Liver (tissue), 9 donors: ENCODE data around the gene ODAD3. TPM values are rescaled to one million over a fixed set of nuclear protein-coding genes. Genes with fewer than 3 reads are reported as not detected.
"Not testable (repeated sequence)": the region's sequence is repeated elsewhere in the genome, so short reads cannot be mapped to it uniquely, and the experiment has no call there.

Experiments
- DNase-seq: peaks from one replicate; pipeline ENCODE4 v3.0.0-alpha.2; 2017; ENCODE audit warnings: low spot score
- H3K27ac ChIP-seq, 2 donors: one replicate each; pipeline ENCODE4 v1.7.0; 2013; ENCODE audit warnings: inconsistent platforms in 2 of 2, low read length in 2 of 2, control low read depth in 1 of 2, low read depth in 1 of 2, mild to moderate bottlenecking in 1 of 2
- H3K27me3 ChIP-seq, 4 donors: one replicate each; pipeline versions ENCODE4 v1.6.1 to v1.7.0; 2013; ENCODE audit warnings: low read length in 3 of 4, inconsistent platforms in 1 of 4, mild to moderate bottlenecking in 1 of 4, moderate library complexity in 1 of 4; ENCODE audit not compliant: control insufficient read depth in 4 of 4, insufficient read depth in 4 of 4
- H3K36me3 ChIP-seq, 4 donors: one replicate each; pipeline versions ENCODE4 v1.6.1 to v1.7.0; 2013; ENCODE audit warnings: low read length in 3 of 4, mild to moderate bottlenecking in 3 of 4, low read depth in 1 of 4, moderate library complexity in 1 of 4; ENCODE audit not compliant: control insufficient read depth in 4 of 4, insufficient read depth in 3 of 4
- H3K4me1 ChIP-seq, 4 donors: one replicate each; pipeline versions ENCODE4 v1.6.1 to v1.7.0; 2013; ENCODE audit warnings: low read length in 3 of 4, mild to moderate bottlenecking in 3 of 4, moderate library complexity in 1 of 4; ENCODE audit not compliant: control insufficient read depth in 4 of 4, insufficient read depth in 4 of 4
- H3K4me3 ChIP-seq, 3 donors: one replicate each; pipeline versions ENCODE4 v1.6.1 to v1.7.0; 2013; ENCODE audit warnings: low read length in 3 of 3, control low read depth in 1 of 3, low read depth in 1 of 3, mild to moderate bottlenecking in 1 of 3
- H3K9ac ChIP-seq, 2 donors: one replicate each; pipeline ENCODE4 v1.7.0; 2013; ENCODE audit warnings: low read length in 2 of 2, mild to moderate bottlenecking in 2 of 2, moderate library complexity in 2 of 2, control low read depth in 1 of 2, low read depth in 1 of 2
- H3K9me3 ChIP-seq, 4 donors: one replicate each; pipeline versions ENCODE4 v1.6.1 to v1.7.0; 2013; ENCODE audit warnings: low read length in 3 of 4; ENCODE audit not compliant: control insufficient read depth in 4 of 4
- EGR1 ChIP-seq, 2 donors: IDR thresholded peaks; 2 replicates each; pipeline ENCODE4 v1.6.1; 2016 to 2018; ENCODE audit warnings: antibody characterized with exemption in 2 of 2, low read depth in 2 of 2
- FOXA1 ChIP-seq: IDR thresholded peaks from 2 replicates; pipeline ENCODE4 v1.6.1; 2016; ENCODE audit warnings: antibody characterized with exemption
- FOXA2 ChIP-seq: IDR thresholded peaks from 2 replicates; pipeline ENCODE4 v1.6.1; 2016; ENCODE audit warnings: antibody characterized with exemption
- GABPA ChIP-seq, 2 donors: IDR thresholded peaks in 1 of 2; conservative IDR thresholded peaks in 1 of 2; 2 replicates each; pipeline ENCODE4 v1.6.1; 2016; ENCODE audit warnings: antibody characterized with exemption in 2 of 2, mild to moderate bottlenecking in 1 of 2, moderate library complexity in 1 of 2
- HNF4G ChIP-seq: IDR thresholded peaks from 2 replicates; pipeline ENCODE4 v1.6.1; 2016; ENCODE audit warnings: antibody characterized with exemption
- JUND ChIP-seq, 2 donors: IDR thresholded peaks; 2 replicates each; pipeline ENCODE4 v1.6.1; 2016; ENCODE audit warnings: antibody characterized with exemption in 2 of 2
- NR2F2 ChIP-seq: IDR thresholded peaks from 2 replicates; pipeline ENCODE4 v1.6.1; 2016; ENCODE audit warnings: antibody characterized with exemption
- RAD21 ChIP-seq, 2 donors: IDR thresholded peaks; 2 replicates each; pipeline ENCODE4 v1.6.1; 2016; ENCODE audit warnings: antibody characterized with exemption in 2 of 2, mild to moderate bottlenecking in 2 of 2
- REST ChIP-seq: IDR thresholded peaks from 2 replicates; pipeline ENCODE4 v1.6.1; 2016; ENCODE audit warnings: antibody characterized with exemption, mild to moderate bottlenecking
- RXRA ChIP-seq, 2 donors: IDR thresholded peaks; 2 replicates each; pipeline ENCODE4 v1.6.1; 2017 to 2018; ENCODE audit warnings: antibody characterized with exemption in 2 of 2, mild to moderate bottlenecking in 1 of 2
- SP1 ChIP-seq: IDR thresholded peaks from 2 replicates; pipeline ENCODE4 v1.6.1; 2018; ENCODE audit warnings: antibody characterized with exemption, mild to moderate bottlenecking
- TAF1 ChIP-seq: conservative IDR thresholded peaks from 2 replicates; pipeline ENCODE4 v1.6.1; 2016; ENCODE audit warnings: antibody characterized with exemption, mild to moderate bottlenecking
- YY1 ChIP-seq: IDR thresholded peaks from 2 replicates; pipeline ENCODE4 v1.6.1; 2016; ENCODE audit warnings: antibody characterized with exemption, mild to moderate bottlenecking
- ZBTB33 ChIP-seq: IDR thresholded peaks from 2 replicates; pipeline ENCODE4 v1.6.1; 2016; ENCODE audit warnings: antibody characterized with exemption
- WGBS: extraction: QIAGEN DNeasy Blood & Tissue Kit; methylation state at CpG from one replicate; pipeline ENCODE4 v1.1.7; 2013; 5-methylcytosine and 5-hydroxymethylcytosine counted together
- polyA plus RNA-seq, 2 donors: library from polyadenylated mRNA; stranded (reverse) in 1 of 2; unstranded in 1 of 2; fragments of 200-250 nt in 1 of 2; fragments of >200 nt in 1 of 2; fragmentation: Nextera tagmentation in 1 of 2; extraction: Ambion mirVana in 1 of 2; gene quantifications; one replicate each; pipeline versions ENCODE4 v1.2.1 to v1.2.3, GENCODE V29; 2013 to 2015
- total RNA-seq, 2 donors: library from RNA; depleted of rRNA; stranded (reverse); fragments of >200 nt; gene quantifications; one replicate each; pipeline ENCODE4 v1.2.3, GENCODE V29; 2014
- TF ChIP-seq, protein P1 (sequence below): fragments of 150-350 bp; IDR thresholded peaks from 2 replicates; pipeline ENCODE4 v1.5.1; 2017; ENCODE audit warnings: improper control_type of control experiment, low read depth, low read length; ENCODE audit not compliant: missing input control
- donor health status: healthy.
- donor health status: healthy.
- donor health status: healthy.
- donor health status: healthy.
- donor health status: healthy.

The ODAD3 gene
- total and polyA plus RNA-seq, 4 donors: 0.08 to 0.46 (median 0.21) TPM; not detected in 1

DNA sequence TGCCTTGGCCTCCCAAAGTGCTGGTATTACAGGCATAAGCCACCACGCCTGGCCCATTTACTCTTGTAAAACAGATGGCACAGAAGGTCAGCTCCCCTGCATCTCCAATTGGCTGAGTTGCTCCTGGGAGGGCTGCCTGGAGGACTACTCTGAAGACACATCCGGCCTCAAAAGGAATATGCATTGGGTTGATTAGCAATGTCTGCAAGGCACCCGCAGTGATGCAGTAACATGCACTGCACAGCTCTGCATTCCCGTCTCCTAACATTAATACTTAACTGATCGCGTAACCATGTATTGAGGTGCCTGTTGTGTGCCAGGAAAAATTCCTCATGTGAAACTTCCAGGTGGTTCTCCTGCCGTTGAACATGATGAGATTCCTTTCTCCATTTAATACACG, 40.9 kb upstream of the ODAD3 start (continued):
- TF ChIP-seq ZBTB33: no peak
- TF ChIP-seq TAF1: no peak
- no peak for TF ChIP-seq JUND (IDR thresholded peaks at IDR 0.05)
- TF ChIP-seq NR2F2: no peak
- no peak for TF ChIP-seq FOXA1
- no peak for TF ChIP-seq HNF4G
- no peak for TF ChIP-seq EGR1 (IDR thresholded peaks at IDR 0.05; ENCODE audit: low read depth in 2 of 2)
- TF ChIP-seq, protein P1, sequence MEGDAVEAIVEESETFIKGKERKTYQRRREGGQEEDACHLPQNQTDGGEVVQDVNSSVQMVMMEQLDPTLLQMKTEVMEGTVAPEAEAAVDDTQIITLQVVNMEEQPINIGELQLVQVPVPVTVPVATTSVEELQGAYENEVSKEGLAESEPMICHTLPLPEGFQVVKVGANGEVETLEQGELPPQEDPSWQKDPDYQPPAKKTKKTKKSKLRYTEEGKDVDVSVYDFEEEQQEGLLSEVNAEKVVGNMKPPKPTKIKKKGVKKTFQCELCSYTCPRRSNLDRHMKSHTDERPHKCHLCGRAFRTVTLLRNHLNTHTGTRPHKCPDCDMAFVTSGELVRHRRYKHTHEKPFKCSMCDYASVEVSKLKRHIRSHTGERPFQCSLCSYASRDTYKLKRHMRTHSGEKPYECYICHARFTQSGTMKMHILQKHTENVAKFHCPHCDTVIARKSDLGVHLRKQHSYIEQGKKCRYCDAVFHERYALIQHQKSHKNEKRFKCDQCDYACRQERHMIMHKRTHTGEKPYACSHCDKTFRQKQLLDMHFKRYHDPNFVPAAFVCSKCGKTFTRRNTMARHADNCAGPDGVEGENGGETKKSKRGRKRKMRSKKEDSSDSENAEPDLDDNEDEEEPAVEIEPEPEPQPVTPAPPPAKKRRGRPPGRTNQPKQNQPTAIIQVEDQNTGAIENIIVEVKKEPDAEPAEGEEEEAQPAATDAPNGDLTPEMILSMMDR: no peak
- no peak for TF ChIP-seq SP1
- no peak for TF ChIP-seq YY1

GRCh38 chr19:11475343-11475742, 40.4 kb upstream of the ODAD3 start:
- not testable (repeated sequence) for H3K9ac ChIP-seq, DNase-seq, H3K27me3 ChIP-seq, H3K4me1 ChIP-seq, H3K27ac ChIP-seq, H3K4me3 ChIP-seq, H3K9me3 ChIP-seq, H3K36me3 ChIP-seq
- 91% methylated on average over 3 of the region's 3 CpGs for WGBS

DNA sequence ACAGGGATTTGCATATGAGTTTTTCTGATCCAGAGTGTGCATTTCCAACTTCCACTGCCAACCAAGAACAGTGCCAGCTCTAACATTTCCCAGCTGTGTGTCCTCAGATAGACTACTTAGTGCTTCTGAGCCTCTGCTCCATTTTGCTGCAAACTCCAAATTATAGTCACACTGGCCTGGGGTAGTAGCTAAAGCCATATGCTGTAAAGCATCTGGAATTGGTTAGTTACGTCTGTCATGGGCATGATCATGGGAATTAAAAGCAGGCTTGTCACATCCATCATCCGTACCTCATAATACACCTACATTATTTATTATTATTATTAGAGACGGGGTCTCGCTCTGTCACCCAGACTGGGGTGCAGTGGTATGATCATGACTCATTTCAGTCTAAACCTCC, 38.8 kb upstream of the ODAD3 start:
- 90% methylated on average over 4 of the region's 4 CpGs for WGBS
- no peak overlapping the region for H3K4me3 ChIP-seq
- no peaks in the 10 kb centered on the region for H3K36me3 ChIP-seq
- H3K27ac ChIP-seq: no peak overlapping the region
- H3K9ac ChIP-seq: no peak overlapping the region
- no peaks in the 10 kb centered on the region for H3K9me3 ChIP-seq
- TF ChIP-seq RXRA (IDR thresholded peaks at IDR 0.05): no peak
- TF ChIP-seq SP1: no peak
- no peak for TF ChIP-seq REST
- no peak for TF ChIP-seq GABPA (IDR thresholded peaks at IDR 0.05 in 1 of 2, conservative IDR thresholded peaks at IDR 0.05 in 1 of 2)
- TF ChIP-seq HNF4G: no peak
- TF ChIP-seq RAD21 (IDR thresholded peaks at IDR 0.05): no peak
- no peak for TF ChIP-seq NR2F2
- TF ChIP-seq FOXA2: no peak
- TF ChIP-seq, protein P1: no peak
- TF ChIP-seq ZBTB33: no peak
- TF ChIP-seq TAF1: no peak
- TF ChIP-seq YY1: no peak
- no peaks in the 10 kb centered on the region for H3K4me1 ChIP-seq
- DNase-seq: no peak
- no peaks in the 10 kb centered on the region for H3K27me3 ChIP-seq

- 70% methylated on average over 8 of the region's 8 CpGs for WGBS
- H3K27me3 ChIP-seq, H3K9me3 ChIP-seq, H3K27ac ChIP-seq, H3K4me3 ChIP-seq, H3K36me3 ChIP-seq, H3K9ac ChIP-seq, H3K4me1 ChIP-seq, DNase-seq: not testable (repeated sequence)
Observed at GRCh38 chr19:11468266-11468845, 33.4 kb upstream of the ODAD3 start.
